HEK293 (cell line): Measurements from ENCODE around the gene FOXN3.

Source experiments
- HOXA7 ChIP-seq: sonication (generic); formaldehyde crosslinking; IDR thresholded peaks from 2 replicates; pipeline ENCODE4 v1.8.1; 2022; ENCODE audit warnings: missing genetic modification reagents, borderline replicate concordance
- KLF16 ChIP-seq: fragments of 450-650 bp; formaldehyde crosslinking; IDR thresholded peaks from 2 replicates; pipeline ENCODE4 v1.5.1; 2017; ENCODE audit warnings: missing biosample characterization, missing genetic modification characterization
- ZBTB8A ChIP-seq: fragments of 450-650 bp; formaldehyde crosslinking; IDR thresholded peaks from 2 replicates; pipeline ENCODE4 v1.5.1; 2016; ENCODE audit warnings: missing biosample characterization, missing genetic modification characterization
- ZIC2 ChIP-seq: fragments of 450-650 bp; formaldehyde crosslinking; IDR thresholded peaks from 2 replicates; pipeline ENCODE4 v1.5.1; 2016; ENCODE audit warnings: missing biosample characterization, missing genetic modification characterization
- ZNF174 ChIP-seq: fragments of 450-650 bp; formaldehyde crosslinking; IDR thresholded peaks from 2 replicates; pipeline ENCODE4 v1.5.0; 2017; ENCODE audit warnings: missing biosample characterization, mild to moderate bottlenecking, missing genetic modification characterization
- ZNF175 ChIP-seq: fragments of 450-650 bp; formaldehyde crosslinking; IDR thresholded peaks from 2 replicates; pipeline ENCODE4 v1.5.1; 2016; ENCODE audit warnings: missing biosample characterization, missing genetic modification characterization
- ZNF214 ChIP-seq: fragments of 450-650 bp; formaldehyde crosslinking; IDR thresholded peaks from 2 replicates; pipeline ENCODE4 v1.5.1; 2017; ENCODE audit warnings: missing biosample characterization, mild to moderate bottlenecking, missing genetic modification characterization, borderline replicate concordance
- ZNF747 ChIP-seq: fragments of 450-650 bp; formaldehyde crosslinking; IDR thresholded peaks from 2 replicates; pipeline ENCODE4 v1.5.1; 2016; ENCODE audit warnings: missing biosample characterization, missing genetic modification characterization
- ZNF830 ChIP-seq: fragments of 450-650 bp; IDR thresholded peaks from 2 replicates; pipeline ENCODE4 v1.5.0; 2018; ENCODE audit warnings: missing biosample characterization, missing genetic modification characterization, low read depth, mild to moderate bottlenecking, moderate library complexity
- TF ChIP-seq, protein P1 (sequence below): fragments of 450-650 bp; formaldehyde crosslinking; IDR thresholded peaks from 2 replicates; pipeline ENCODE4 v1.5.1; 2016; ENCODE audit warnings: missing biosample characterization, missing genetic modification characterization
- TF ChIP-seq, protein P2 (sequence below): fragments of 450-650 bp; formaldehyde crosslinking; IDR thresholded peaks from 2 replicates; pipeline ENCODE4 v1.5.1; 2016; ENCODE audit warnings: missing biosample characterization, missing genetic modification characterization
- TF ChIP-seq, protein P3 (sequence below): fragments of 450-650 bp; formaldehyde crosslinking; IDR thresholded peaks from 2 replicates; pipeline ENCODE4 v1.5.1; 2016; ENCODE audit warnings: missing biosample characterization, missing genetic modification characterization
- TF ChIP-seq, protein P4 (sequence below): fragments of 450-650 bp; formaldehyde crosslinking; IDR thresholded peaks from 2 replicates; pipeline ENCODE4 v1.5.1; 2016; ENCODE audit warnings: missing biosample characterization, missing genetic modification characterization

DNA sequence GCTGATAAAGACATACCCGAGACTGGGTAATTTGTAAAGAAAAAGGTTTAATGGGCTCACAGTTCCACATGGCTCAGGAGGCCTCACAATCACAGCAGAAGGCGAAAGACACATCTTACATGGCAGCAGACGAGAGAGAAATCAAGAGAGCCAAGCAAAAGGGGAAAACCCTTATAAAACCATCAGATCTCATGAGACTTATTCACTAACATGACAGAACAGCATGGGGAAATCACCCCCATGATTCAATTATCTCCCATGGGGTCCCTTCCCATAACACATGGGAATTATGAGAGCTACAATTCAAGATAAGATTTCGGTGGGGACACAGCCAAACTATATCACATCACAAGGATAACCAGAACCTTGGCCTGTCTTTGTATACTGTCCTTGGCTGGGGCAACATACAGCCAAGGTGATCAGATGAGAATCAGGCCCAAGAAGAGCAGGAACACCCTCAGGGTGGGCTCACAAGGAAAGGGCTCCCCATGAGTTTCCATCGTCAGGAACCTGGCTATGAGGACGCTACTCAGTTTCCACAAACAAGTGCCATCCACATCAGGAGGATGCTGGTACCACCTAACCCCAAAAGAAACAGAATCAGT, 152.7 kb downstream of the FOXN3 start:
- TF ChIP-seq, protein P1, sequence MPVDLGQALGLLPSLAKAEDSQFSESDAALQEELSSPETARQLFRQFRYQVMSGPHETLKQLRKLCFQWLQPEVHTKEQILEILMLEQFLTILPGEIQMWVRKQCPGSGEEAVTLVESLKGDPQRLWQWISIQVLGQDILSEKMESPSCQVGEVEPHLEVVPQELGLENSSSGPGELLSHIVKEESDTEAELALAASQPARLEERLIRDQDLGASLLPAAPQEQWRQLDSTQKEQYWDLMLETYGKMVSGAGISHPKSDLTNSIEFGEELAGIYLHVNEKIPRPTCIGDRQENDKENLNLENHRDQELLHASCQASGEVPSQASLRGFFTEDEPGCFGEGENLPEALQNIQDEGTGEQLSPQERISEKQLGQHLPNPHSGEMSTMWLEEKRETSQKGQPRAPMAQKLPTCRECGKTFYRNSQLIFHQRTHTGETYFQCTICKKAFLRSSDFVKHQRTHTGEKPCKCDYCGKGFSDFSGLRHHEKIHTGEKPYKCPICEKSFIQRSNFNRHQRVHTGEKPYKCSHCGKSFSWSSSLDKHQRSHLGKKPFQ = no peak
- TF ChIP-seq, protein P2, sequence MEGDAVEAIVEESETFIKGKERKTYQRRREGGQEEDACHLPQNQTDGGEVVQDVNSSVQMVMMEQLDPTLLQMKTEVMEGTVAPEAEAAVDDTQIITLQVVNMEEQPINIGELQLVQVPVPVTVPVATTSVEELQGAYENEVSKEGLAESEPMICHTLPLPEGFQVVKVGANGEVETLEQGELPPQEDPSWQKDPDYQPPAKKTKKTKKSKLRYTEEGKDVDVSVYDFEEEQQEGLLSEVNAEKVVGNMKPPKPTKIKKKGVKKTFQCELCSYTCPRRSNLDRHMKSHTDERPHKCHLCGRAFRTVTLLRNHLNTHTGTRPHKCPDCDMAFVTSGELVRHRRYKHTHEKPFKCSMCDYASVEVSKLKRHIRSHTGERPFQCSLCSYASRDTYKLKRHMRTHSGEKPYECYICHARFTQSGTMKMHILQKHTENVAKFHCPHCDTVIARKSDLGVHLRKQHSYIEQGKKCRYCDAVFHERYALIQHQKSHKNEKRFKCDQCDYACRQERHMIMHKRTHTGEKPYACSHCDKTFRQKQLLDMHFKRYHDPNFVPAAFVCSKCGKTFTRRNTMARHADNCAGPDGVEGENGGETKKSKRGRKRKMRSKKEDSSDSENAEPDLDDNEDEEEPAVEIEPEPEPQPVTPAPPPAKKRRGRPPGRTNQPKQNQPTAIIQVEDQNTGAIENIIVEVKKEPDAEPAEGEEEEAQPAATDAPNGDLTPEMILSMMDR (tag by site-specific recombination) = no peak
- TF ChIP-seq KLF16 (no peak), ZNF214 (tag by site-specific recombination) (no peak), ZNF747 (tag by site-specific recombination) (no peak), ZNF830 (tag by site-specific recombination) (no peak), HOXA7 (CRISPR knock-in tag) (no peak), ZNF175 (no peak), ZBTB8A (no peak), ZNF174 (tag by site-specific recombination) (no peak), ZIC2 (tag by site-specific recombination) (no peak)
- TF ChIP-seq, protein P3, sequence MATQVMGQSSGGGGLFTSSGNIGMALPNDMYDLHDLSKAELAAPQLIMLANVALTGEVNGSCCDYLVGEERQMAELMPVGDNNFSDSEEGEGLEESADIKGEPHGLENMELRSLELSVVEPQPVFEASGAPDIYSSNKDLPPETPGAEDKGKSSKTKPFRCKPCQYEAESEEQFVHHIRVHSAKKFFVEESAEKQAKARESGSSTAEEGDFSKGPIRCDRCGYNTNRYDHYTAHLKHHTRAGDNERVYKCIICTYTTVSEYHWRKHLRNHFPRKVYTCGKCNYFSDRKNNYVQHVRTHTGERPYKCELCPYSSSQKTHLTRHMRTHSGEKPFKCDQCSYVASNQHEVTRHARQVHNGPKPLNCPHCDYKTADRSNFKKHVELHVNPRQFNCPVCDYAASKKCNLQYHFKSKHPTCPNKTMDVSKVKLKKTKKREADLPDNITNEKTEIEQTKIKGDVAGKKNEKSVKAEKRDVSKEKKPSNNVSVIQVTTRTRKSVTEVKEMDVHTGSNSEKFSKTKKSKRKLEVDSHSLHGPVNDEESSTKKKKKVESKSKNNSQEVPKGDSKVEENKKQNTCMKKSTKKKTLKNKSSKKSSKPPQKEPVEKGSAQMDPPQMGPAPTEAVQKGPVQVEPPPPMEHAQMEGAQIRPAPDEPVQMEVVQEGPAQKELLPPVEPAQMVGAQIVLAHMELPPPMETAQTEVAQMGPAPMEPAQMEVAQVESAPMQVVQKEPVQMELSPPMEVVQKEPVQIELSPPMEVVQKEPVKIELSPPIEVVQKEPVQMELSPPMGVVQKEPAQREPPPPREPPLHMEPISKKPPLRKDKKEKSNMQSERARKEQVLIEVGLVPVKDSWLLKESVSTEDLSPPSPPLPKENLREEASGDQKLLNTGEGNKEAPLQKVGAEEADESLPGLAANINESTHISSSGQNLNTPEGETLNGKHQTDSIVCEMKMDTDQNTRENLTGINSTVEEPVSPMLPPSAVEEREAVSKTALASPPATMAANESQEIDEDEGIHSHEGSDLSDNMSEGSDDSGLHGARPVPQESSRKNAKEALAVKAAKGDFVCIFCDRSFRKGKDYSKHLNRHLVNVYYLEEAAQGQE (tag by site-specific recombination) = no peak
- TF ChIP-seq, protein P4, sequence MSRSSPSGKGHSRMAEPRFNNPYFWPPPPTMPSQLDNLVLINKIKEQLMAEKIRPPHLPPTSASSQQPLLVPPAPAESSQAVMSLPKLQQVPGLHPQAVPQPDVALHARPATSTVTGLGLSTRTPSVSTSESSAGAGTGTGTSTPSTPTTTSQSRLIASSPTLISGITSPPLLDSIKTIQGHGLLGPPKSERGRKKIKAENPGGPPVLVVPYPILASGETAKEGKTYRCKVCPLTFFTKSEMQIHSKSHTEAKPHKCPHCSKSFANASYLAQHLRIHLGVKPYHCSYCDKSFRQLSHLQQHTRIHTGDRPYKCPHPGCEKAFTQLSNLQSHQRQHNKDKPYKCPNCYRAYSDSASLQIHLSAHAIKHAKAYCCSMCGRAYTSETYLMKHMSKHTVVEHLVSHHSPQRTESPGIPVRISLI = no peak
